Vagina (tissue), 2 donors: ENCODE data around the gene DENND1C. TPM values are rescaled to one million over a fixed set of nuclear protein-coding genes. Genes with fewer than 3 reads are reported as not detected.

Experiments used
- DNase-seq, 2 donors: peaks; one replicate each; pipeline ENCODE4 v3.0.0-alpha.2; 2017; ENCODE audit errors: extremely low spot score in 2 of 2
- H3K27ac ChIP-seq: fragments of 200-600 bp; sonication (generic); one replicate; pipeline ENCODE4 v1.5.1; 2019
- H3K27me3 ChIP-seq: fragments of 200-600 bp; sonication (generic); one replicate; pipeline ENCODE4 v1.5.1; 2019
- H3K36me3 ChIP-seq, 2 donors: fragments of 200-600 bp; sonication (generic); one replicate each; pipeline ENCODE4 v1.5.1; 2017 to 2019
- H3K4me1 ChIP-seq: fragments of 200-600 bp; sonication (generic); one replicate; pipeline ENCODE4 v1.5.1; 2019
- H3K4me3 ChIP-seq, 2 donors: fragments of 200-600 bp; sonication (generic); 1 replicate in 1 of 2; 2 replicates in 1 of 2; pipeline ENCODE4 v1.5.1; 2016 to 2019
- H3K9me3 ChIP-seq: fragments of 200-600 bp; sonication (generic); one replicate; pipeline ENCODE4 v1.5.1; 2019
- POLR2A ChIP-seq, 2 donors: fragments of 450-650 bp; IDR thresholded peaks; one replicate each; pipeline ENCODE4 v1.6.1; 2017; ENCODE audit warnings: antibody characterized with exemption in 2 of 2, mild to moderate bottlenecking in 2 of 2, moderate library complexity in 2 of 2
- POLR2AphosphoS5 ChIP-seq, 2 donors: sonication (generic); formaldehyde crosslinking; IDR thresholded peaks; one replicate each; pipeline ENCODE4 v1.9.0; 2017; ENCODE audit warnings: antibody characterized with exemption in 2 of 2, mild to moderate bottlenecking in 2 of 2, low read depth in 1 of 2; ENCODE audit not compliant: insufficient read depth in 1 of 2
- intact Hi-C: fragments of 100-400 bp; cut with DNase I; formaldehyde crosslinking; loops from one replicate; pipeline ENCODE4 v1.15.1; 2023
- total RNA-seq: library from RNA; depleted of rRNA; stranded (reverse); fragments of >200 nt; gene quantifications from one replicate; pipeline ENCODE4 v1.2.3, GENCODE V29; 2016
- TF ChIP-seq, protein P1 (sequence below), 3 experiments: fragments of 450-650 bp in 2 of 3; fragments of 200-600 bp in 1 of 3; sonication (generic) in 1 of 3; IDR thresholded peaks; one replicate each; pipeline ENCODE4 v1.5.1; 2017 to 2019; ENCODE audit warnings: antibody characterized with exemption in 3 of 3, mild to moderate bottlenecking in 2 of 3, moderate library complexity in 2 of 3

DENND1C gene
- total RNA-seq, 1 donor from 2014 or later, result 2.9 TPM

GRCh38 chr19:6521718-6522646 lies 40.4 kb upstream of the DENND1C start:
- Histone ChIP-seq H3K4me1 (no peaks in the 10 kb centered on the region), H3K27ac (no peak overlapping the region), H3K36me3 (no peaks in the 10 kb centered on the region), H3K27me3 (no peaks in the 10 kb centered on the region), H3K9me3 (no peaks in the 10 kb centered on the region), H3K4me3 (no peak overlapping the region)
- no peak for DNase-seq
- TF ChIP-seq POLR2AphosphoS5 (IDR thresholded peaks at IDR 0.05; ENCODE audit: insufficient read depth in 1 of 2, low read depth in 1 of 2) (no peak), POLR2A (IDR thresholded peaks at IDR 0.05) (no peak)
- TF ChIP-seq, protein P1, sequence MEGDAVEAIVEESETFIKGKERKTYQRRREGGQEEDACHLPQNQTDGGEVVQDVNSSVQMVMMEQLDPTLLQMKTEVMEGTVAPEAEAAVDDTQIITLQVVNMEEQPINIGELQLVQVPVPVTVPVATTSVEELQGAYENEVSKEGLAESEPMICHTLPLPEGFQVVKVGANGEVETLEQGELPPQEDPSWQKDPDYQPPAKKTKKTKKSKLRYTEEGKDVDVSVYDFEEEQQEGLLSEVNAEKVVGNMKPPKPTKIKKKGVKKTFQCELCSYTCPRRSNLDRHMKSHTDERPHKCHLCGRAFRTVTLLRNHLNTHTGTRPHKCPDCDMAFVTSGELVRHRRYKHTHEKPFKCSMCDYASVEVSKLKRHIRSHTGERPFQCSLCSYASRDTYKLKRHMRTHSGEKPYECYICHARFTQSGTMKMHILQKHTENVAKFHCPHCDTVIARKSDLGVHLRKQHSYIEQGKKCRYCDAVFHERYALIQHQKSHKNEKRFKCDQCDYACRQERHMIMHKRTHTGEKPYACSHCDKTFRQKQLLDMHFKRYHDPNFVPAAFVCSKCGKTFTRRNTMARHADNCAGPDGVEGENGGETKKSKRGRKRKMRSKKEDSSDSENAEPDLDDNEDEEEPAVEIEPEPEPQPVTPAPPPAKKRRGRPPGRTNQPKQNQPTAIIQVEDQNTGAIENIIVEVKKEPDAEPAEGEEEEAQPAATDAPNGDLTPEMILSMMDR (IDR thresholded peaks at IDR 0.05), result no peak
- intact Hi-C loops, result no loop called here

- TF ChIP-seq, protein P1 (IDR thresholded peaks at IDR 0.05), result no peak
- TF ChIP-seq POLR2AphosphoS5 (IDR thresholded peaks at IDR 0.05; ENCODE audit: insufficient read depth in 1 of 2, low read depth in 1 of 2) (no peak), POLR2A (IDR thresholded peaks at IDR 0.05) (no peak)
- Histone ChIP-seq H3K27ac (no peak overlapping the region), H3K4me3 (no peak overlapping the region), H3K9me3 (no peaks in the 10 kb centered on the region), H3K4me1 (no peaks in the 10 kb centered on the region), H3K27me3 (no peaks in the 10 kb centered on the region), H3K36me3 (no peaks in the 10 kb centered on the region)
- intact Hi-C loops, result no loop called here
- DNase-seq, result no peak
These were observed 37.7 kb upstream of the DENND1C start for GRCh38 chr19:6519289-6519688.

DNA sequence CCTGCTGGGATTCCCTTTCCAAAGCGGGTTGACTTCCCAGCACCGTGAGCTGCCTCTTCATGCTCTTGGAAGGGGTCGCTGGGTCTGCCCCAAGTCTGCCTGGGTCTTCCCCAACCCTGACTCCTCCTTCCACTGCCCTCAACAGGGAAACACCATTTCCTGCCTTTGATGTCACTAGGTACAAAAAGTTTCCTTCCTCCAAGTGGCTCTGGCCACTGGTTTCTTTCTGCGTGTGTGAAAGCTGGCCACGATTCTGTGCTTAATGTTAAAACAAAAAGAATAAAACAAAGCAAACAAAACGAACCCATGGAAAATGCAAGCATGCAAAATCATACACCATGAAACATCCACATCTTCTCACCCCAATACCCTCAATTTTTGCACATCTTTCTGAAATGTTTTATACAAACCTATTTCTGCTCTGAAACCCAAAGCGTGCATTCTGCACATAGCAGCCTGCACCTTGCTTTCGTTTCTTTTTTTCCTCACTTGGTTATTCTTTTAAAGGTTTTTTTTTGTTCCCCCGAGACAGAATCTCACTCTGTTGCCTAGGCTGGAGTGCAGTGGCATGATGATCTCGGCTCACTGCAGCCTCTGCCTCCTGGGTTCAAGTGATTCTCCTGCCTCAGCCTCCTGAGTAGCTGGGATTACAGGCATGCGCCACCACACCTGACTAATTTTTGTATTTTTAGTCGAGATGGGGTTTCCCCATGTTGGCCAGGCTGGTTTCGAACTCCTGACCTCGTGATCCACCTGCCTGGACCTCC lies 36.7 kb upstream of the DENND1C start:
- Histone ChIP-seq H3K4me3 (no peak overlapping the region), H3K36me3 (no peaks in the 10 kb centered on the region), H3K9me3 (no peaks in the 10 kb centered on the region), H3K27ac (no peak overlapping the region), H3K27me3 (no peaks in the 10 kb centered on the region), H3K4me1 (no peaks in the 10 kb centered on the region)
- no peak for DNase-seq
- TF ChIP-seq POLR2A (IDR thresholded peaks at IDR 0.05) (no peak), POLR2AphosphoS5 (IDR thresholded peaks at IDR 0.05; ENCODE audit: insufficient read depth in 1 of 2, low read depth in 1 of 2) (no peak)
- TF ChIP-seq, protein P1 (IDR thresholded peaks at IDR 0.05), result no peak
- intact Hi-C loops, result no loop called here

GRCh38 chr19:6516659-6517291 lies 35.2 kb upstream of the DENND1C start:
- Histone ChIP-seq H3K36me3 (no peaks in the 10 kb centered on the region), H3K4me1 (no peaks in the 10 kb centered on the region), H3K4me3 (peak overlapping the region; percentile 68 to 77), H3K27me3 (no peaks in the 10 kb centered on the region), H3K9me3 (no peaks in the 10 kb centered on the region), H3K27ac (peak overlapping the region; percentile 72)
- TF ChIP-seq POLR2AphosphoS5 (IDR thresholded peaks at IDR 0.05; ENCODE audit: insufficient read depth in 1 of 2, low read depth in 1 of 2) (peak; percentile 24 to 73), POLR2A (IDR thresholded peaks at IDR 0.05) (no peak)
- TF ChIP-seq, protein P1 (IDR thresholded peaks at IDR 0.05), result peak; percentile 74 to 97 (median 96)
- no peak for DNase-seq
- intact Hi-C loops, result loop anchor here (2.0 kb wide), 1 partner anchor 112 kb away; no protein-coding TSS in a partner anchor
